NT2/D1 (cell line): ENCODE measurements around the gene FBXL17.

Experiments
- SUZ12 ChIP-seq: IDR thresholded peaks from 2 replicates; pipeline ENCODE4 v1.6.1; 2011; ENCODE audit not compliant: insufficient read length, insufficient read depth; ENCODE audit errors: extremely low read depth
- YY1 ChIP-seq: IDR thresholded peaks from 2 replicates; pipeline ENCODE4 v1.6.1; 2011; ENCODE audit not compliant: insufficient read length, insufficient read depth
- ZNF274 ChIP-seq: IDR thresholded peaks from 2 replicates; pipeline ENCODE4 v1.6.1; 2011; ENCODE audit warnings: mild to moderate bottlenecking, low read depth, low read length

GRCh38 chr5:108238936-108239887, 142.7 kb downstream of the FBXL17 start:
- TF ChIP-seq ZNF274 (no peak), YY1 (no peak), SUZ12 (no peak)
